ENCODE results near the gene MSRB1.

GRCh38 chr16:1902547-1903219 is 40.3 kb downstream of the MSRB1 start:
- TF ChIP-seq CTCF (IDR thresholded peaks at IDR 0.05; ENCODE audit: low read length) (no peak), EZH2 (IDR thresholded peaks at IDR 0.05; ENCODE audit: borderline replicate concordance, low read length) (no peak)

Data from OCI-LY1 (cell line).